Panc1 (cell line): ENCODE measurements around the gene SPEM1.
"Not testable (repeated sequence)": the region's sequence is repeated elsewhere in the genome, so short reads cannot be mapped to it uniquely, and the experiment has no call there.

Experiments used
- POLR2AphosphoS5 ChIP-seq: IDR thresholded peaks from 2 replicates; pipeline ENCODE4 v1.6.1; 2012; ENCODE audit warnings: mild to moderate bottlenecking, low read depth, low read length, moderate library complexity
- TCF7L2 ChIP-seq: IDR thresholded peaks from 2 replicates; pipeline ENCODE4 v1.6.1; 2011; ENCODE audit warnings: mild to moderate bottlenecking, low read depth, low read length, inconsistent platforms
- TF ChIP-seq, protein P1 (sequence below): fragments of 450-650 bp; IDR thresholded peaks from 2 replicates; pipeline ENCODE4 v1.5.1; 2017; ENCODE audit warnings: mild to moderate bottlenecking
- TF ChIP-seq, protein P2 (sequence below), 2 experiments: IDR thresholded peaks; 2 replicates each; pipeline ENCODE4 v1.6.1; 2011 to 2012; ENCODE audit warnings: low read depth in 2 of 2, control low read depth in 1 of 2, low read length in 1 of 2, mild to moderate bottlenecking in 1 of 2, moderate library complexity in 1 of 2; ENCODE audit not compliant: insufficient read depth in 1 of 2

DNA sequence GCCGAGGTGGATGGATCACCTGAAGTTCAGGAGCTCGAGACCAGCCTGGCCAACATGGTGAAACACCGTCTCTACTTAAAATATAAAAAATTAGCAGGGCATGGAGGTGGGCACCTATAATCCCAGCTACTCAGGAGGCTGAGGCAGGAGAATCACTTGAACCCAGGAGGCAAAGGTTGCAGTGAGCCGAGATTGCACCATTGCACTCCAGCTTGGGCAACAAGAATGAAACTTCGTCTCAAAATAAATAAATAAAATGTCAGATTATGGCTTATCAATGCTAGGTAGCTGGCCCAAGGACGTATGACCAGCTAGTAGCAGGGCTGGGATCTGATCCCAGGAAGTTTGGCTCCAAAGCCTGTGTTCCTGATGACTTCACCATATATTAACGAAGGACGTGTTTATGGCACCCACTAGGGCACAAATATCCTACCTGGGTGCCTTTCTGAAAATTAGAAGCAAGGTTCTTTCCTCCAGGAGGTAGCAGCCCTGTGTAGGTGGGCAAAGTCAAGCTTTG is 50.4 kb downstream of the SPEM1 start:
- TF ChIP-seq, protein P1, sequence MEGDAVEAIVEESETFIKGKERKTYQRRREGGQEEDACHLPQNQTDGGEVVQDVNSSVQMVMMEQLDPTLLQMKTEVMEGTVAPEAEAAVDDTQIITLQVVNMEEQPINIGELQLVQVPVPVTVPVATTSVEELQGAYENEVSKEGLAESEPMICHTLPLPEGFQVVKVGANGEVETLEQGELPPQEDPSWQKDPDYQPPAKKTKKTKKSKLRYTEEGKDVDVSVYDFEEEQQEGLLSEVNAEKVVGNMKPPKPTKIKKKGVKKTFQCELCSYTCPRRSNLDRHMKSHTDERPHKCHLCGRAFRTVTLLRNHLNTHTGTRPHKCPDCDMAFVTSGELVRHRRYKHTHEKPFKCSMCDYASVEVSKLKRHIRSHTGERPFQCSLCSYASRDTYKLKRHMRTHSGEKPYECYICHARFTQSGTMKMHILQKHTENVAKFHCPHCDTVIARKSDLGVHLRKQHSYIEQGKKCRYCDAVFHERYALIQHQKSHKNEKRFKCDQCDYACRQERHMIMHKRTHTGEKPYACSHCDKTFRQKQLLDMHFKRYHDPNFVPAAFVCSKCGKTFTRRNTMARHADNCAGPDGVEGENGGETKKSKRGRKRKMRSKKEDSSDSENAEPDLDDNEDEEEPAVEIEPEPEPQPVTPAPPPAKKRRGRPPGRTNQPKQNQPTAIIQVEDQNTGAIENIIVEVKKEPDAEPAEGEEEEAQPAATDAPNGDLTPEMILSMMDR: not testable (repeated sequence)
- TF ChIP-seq TCF7L2, POLR2AphosphoS5: not testable (repeated sequence)
- TF ChIP-seq, protein P2, sequence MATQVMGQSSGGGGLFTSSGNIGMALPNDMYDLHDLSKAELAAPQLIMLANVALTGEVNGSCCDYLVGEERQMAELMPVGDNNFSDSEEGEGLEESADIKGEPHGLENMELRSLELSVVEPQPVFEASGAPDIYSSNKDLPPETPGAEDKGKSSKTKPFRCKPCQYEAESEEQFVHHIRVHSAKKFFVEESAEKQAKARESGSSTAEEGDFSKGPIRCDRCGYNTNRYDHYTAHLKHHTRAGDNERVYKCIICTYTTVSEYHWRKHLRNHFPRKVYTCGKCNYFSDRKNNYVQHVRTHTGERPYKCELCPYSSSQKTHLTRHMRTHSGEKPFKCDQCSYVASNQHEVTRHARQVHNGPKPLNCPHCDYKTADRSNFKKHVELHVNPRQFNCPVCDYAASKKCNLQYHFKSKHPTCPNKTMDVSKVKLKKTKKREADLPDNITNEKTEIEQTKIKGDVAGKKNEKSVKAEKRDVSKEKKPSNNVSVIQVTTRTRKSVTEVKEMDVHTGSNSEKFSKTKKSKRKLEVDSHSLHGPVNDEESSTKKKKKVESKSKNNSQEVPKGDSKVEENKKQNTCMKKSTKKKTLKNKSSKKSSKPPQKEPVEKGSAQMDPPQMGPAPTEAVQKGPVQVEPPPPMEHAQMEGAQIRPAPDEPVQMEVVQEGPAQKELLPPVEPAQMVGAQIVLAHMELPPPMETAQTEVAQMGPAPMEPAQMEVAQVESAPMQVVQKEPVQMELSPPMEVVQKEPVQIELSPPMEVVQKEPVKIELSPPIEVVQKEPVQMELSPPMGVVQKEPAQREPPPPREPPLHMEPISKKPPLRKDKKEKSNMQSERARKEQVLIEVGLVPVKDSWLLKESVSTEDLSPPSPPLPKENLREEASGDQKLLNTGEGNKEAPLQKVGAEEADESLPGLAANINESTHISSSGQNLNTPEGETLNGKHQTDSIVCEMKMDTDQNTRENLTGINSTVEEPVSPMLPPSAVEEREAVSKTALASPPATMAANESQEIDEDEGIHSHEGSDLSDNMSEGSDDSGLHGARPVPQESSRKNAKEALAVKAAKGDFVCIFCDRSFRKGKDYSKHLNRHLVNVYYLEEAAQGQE (IDR thresholded peaks at IDR 0.05; ENCODE audit: insufficient read depth in 1 of 2, low read depth in 2 of 2, low read length in 1 of 2): not testable (repeated sequence)
